UCSD-AML1 (cell line): ENCODE results near the gene INTS6.
"Not testable (repeated sequence)": the region's sequence is repeated elsewhere in the genome, so short reads cannot be mapped to it uniquely, and the experiment has no call there.

Experiments
- DNase-seq: peaks from one replicate; lab custom pipeline; 2025; ENCODE audit not compliant: unreplicated experiment; lab: John Stamatoyannopoulos, UW

INTS6 gene

GRCh38 chr13:51417716-51418115 lies 35.1 kb downstream of the INTS6 start:
- DNase-seq: no peak

- DNase-seq: no peak
Measured at GRCh38 chr13:51416107-51416506, 36.7 kb downstream of the INTS6 start.

- DNase-seq: not testable (repeated sequence)
Measured at GRCh38 chr13:51415339-51415738, 37.5 kb downstream of the INTS6 start.

GRCh38 chr13:51412431-51412830 lies 40.4 kb downstream of the INTS6 start:
- DNase-seq: no peak

GRCh38 chr13:51405176-51405575 lies 47.7 kb downstream of the INTS6 start:
- DNase-seq: no peak

GRCh38 chr13:51397262-51397941 lies 55.4 kb downstream of the INTS6 start:
- DNase-seq: no peak

GRCh38 chr13:51396352-51396751 lies 56.5 kb downstream of the INTS6 start:
- DNase-seq: no peak

GRCh38 chr13:51394724-51395123 lies 58.1 kb downstream of the INTS6 start:
- DNase-seq: no peak

GRCh38 chr13:51385114-51385513 lies 67.7 kb downstream of the INTS6 start:
- no peak for DNase-seq

- no peak for DNase-seq
Measured at GRCh38 chr13:51380269-51380668, 72.6 kb downstream of the INTS6 start.

- no peak for DNase-seq
Measured at GRCh38 chr13:51373451-51373850, 79.4 kb downstream of the INTS6 start.

GRCh38 chr13:51371768-51372399 lies 81.0 kb downstream of the INTS6 start:
- DNase-seq: no peak

- no peak for DNase-seq
Measured at GRCh38 chr13:51370811-51371210, 82.0 kb downstream of the INTS6 start.

GRCh38 chr13:51370116-51370515 lies 82.7 kb downstream of the INTS6 start:
- DNase-seq: no peak

- no peak for DNase-seq
Measured at GRCh38 chr13:51364404-51365008, 88.3 kb downstream of the INTS6 start.

- DNase-seq: no peak
Measured at GRCh38 chr13:51363625-51364024, 89.2 kb downstream of the INTS6 start.

- DNase-seq: no peak
Measured at GRCh38 chr13:51361106-51361505, 91.7 kb downstream of the INTS6 start.

GRCh38 chr13:51360489-51360888 lies 92.3 kb downstream of the INTS6 start:
- DNase-seq: no peak

GRCh38 chr13:51359352-51359751 lies 93.5 kb downstream of the INTS6 start:
- no peak for DNase-seq

- no peak for DNase-seq
Measured at GRCh38 chr13:51357928-51358595, 94.8 kb downstream of the INTS6 start.

GRCh38 chr13:51355217-51355616 lies 97.6 kb downstream of the INTS6 start:
- DNase-seq: no peak

- DNase-seq: no peak
Measured at GRCh38 chr13:51349016-51349415, 103.8 kb downstream of the INTS6 start.
